ENCODE data around the gene MTG2. TPM values are rescaled to one million over a fixed set of nuclear protein-coding genes. Genes with fewer than 3 reads are reported as not detected.

MTG2 gene
- total RNA-seq, 2 donors from 2014 or later: 28.0 to 41.8 TPM

DNA sequence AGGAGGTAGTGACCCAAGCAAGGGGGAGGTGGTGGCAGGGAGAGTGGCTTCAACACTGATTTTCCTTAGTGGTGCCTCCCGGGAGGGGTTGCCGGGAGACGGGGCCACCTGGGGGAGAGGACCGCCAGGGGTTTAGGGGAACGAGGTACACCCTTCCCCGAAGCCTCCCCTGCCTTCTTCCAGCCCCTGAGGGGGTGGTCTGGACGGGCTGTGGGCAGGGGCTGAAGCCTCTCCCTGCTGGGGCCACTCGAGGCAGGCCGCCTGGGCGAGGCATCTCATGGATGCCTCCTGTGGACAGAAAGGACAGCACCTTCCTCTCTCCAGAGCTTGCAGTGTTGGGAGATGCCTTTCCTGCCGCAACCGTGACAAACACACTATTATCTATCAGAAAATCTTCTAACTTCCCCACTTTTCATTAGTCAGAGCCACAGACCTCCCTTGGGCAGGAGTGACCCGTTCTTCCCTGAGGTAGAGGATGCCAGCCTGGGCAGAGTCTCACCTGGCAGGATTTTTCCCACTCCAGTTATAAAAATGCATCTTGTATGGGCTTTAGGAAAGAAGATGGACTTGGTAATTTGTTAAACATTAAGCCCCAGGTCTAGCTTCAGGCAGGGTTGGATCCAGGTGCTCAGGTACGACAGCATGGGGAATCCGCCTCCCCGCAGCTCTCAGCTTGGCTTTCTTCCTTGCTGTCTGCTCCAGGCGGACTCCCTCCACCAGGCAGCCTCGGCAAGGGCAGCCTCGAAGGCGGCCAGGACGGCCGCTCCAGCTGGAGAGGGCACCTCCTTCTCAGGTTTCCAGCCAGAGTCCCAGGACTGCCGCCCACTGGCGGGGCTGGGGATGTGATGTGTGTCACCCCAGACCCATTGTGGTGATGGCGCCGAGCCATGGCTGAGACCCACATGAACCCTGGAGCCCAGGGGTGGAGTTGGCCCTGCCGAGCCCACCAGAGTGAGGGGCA is 26.2 kb downstream of the MTG2 start:
- Histone ChIP-seq H3K4me1 (ENCODE audit: control insufficient read depth in 1 of 2, low read depth in 2 of 2) (no peaks in the 10 kb centered on the region), H3K4me3 (no peak overlapping the region), H3K27me3 (replicated peaks; ENCODE audit: insufficient read depth) (peaks cover 4% of the 10 kb centered on the region), H3K27ac (no peak overlapping the region), H3K36me3 (no peaks in the 10 kb centered on the region), H3K9me3 (no peaks in the 10 kb centered on the region)
- TF ChIP-seq, protein P1, sequence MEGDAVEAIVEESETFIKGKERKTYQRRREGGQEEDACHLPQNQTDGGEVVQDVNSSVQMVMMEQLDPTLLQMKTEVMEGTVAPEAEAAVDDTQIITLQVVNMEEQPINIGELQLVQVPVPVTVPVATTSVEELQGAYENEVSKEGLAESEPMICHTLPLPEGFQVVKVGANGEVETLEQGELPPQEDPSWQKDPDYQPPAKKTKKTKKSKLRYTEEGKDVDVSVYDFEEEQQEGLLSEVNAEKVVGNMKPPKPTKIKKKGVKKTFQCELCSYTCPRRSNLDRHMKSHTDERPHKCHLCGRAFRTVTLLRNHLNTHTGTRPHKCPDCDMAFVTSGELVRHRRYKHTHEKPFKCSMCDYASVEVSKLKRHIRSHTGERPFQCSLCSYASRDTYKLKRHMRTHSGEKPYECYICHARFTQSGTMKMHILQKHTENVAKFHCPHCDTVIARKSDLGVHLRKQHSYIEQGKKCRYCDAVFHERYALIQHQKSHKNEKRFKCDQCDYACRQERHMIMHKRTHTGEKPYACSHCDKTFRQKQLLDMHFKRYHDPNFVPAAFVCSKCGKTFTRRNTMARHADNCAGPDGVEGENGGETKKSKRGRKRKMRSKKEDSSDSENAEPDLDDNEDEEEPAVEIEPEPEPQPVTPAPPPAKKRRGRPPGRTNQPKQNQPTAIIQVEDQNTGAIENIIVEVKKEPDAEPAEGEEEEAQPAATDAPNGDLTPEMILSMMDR (IDR thresholded peaks at IDR 0.05): no peak
- no peak for ATAC-seq (ENCODE audit: insufficient number of reproducible peaks, low FRiP score, low read depth)
- no peak for DNase-seq (ENCODE audit: low spot score)

DNA sequence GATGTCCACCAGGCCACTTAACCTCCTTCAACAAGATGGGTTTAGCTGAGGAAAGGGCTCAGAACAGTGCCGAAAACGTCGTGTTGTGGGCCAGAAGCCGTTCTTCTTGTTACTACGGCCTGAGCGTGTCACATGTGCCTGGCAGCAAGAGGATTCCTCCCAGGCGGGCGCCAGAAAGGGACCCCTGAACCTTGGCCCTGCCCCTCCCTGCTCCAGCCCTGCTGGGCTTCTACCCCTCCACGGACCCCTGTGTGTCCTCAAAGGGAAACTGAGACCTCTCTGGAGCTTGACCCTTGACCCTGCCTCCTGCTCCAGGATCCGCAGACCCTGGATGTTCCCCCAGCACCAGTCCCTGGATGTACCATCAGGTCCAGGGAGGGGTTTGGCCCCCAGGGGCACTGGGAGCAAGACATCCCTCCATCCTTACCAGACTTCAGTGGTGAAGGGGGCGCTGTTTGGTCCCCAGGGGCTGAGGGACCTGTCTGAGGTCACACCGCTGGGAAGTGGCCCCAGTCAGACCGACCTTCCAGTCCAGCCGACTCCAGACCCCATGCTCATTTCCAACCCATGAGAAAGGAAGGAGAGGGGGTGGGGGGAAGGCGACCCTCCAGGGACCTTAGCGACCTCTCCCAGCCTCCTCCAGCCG is 27.1 kb downstream of the MTG2 start:
- ATAC-seq (ENCODE audit: insufficient number of reproducible peaks, low FRiP score, low read depth) (no peak), DNase-seq (ENCODE audit: low spot score) (no peak)
- Histone ChIP-seq H3K4me1 (ENCODE audit: control insufficient read depth in 1 of 2, low read depth in 2 of 2) (no peaks in the 10 kb centered on the region), H3K36me3 (no peaks in the 10 kb centered on the region), H3K9me3 (no peaks in the 10 kb centered on the region), H3K4me3 (no peak overlapping the region), H3K27ac (no peak overlapping the region), H3K27me3 (replicated peaks; ENCODE audit: insufficient read depth) (peaks cover 4% of the 10 kb centered on the region)
- TF ChIP-seq, protein P1 (IDR thresholded peaks at IDR 0.05): no peak

DNA sequence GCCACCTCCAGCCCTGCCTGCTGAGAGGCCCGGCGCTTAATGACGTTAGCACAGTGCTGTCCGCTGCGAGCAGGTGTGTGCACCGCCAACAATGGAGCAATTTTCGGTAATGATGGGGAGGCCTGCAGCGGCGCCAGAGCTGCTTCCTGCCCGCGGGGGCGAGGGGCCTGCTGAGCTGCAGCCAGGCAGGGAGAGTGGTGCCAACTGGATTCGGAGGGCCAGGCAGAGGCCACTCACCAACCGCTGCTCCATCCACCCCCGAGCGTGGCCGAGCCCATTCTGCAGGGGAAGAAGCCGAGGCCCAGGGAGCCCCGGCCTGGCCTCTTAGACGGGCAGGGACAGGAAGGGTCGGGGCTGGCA is 27.6 kb downstream of the MTG2 start:
- TF ChIP-seq, protein P1 (IDR thresholded peaks at IDR 0.05): no peak

DNA sequence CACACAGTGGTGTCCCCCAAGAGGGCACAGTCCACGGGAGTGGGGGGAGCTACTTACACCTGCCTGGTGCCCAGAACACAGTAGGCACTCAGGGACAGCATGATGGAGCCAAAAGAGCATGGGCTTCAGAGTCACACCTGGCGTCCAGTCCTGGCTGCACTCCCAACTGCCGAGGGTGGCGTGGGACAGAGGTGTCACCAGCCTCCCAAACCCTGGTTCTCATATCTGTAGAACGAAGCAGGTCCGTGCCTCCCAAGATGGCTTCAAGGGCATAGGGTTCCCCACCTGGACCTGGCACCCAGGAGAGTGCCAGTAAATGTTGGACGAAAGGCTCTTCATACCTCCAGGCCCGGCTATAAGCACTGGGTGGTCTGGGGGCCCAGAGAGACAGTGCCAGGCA is 28.4 kb downstream of the MTG2 start:
- no peak for DNase-seq (ENCODE audit: low spot score)
- Histone ChIP-seq H3K27me3 (replicated peaks; ENCODE audit: insufficient read depth) (peaks cover 4% of the 10 kb centered on the region), H3K4me3 (no peak overlapping the region), H3K36me3 (no peaks in the 10 kb centered on the region), H3K9me3 (no peaks in the 10 kb centered on the region), H3K27ac (no peak overlapping the region), H3K4me1 (ENCODE audit: control insufficient read depth in 1 of 2, low read depth in 2 of 2) (no peaks in the 10 kb centered on the region)
- no peak for ATAC-seq (ENCODE audit: insufficient number of reproducible peaks, low FRiP score, low read depth)
- TF ChIP-seq, protein P1 (IDR thresholded peaks at IDR 0.05): no peak

More for the DNA sequence above, 27.6 kb downstream of the MTG2 start:
- no peak for DNase-seq (ENCODE audit: low spot score)
- Histone ChIP-seq H3K36me3 (no peaks in the 10 kb centered on the region), H3K27ac (no peak overlapping the region), H3K4me1 (ENCODE audit: control insufficient read depth in 1 of 2, low read depth in 2 of 2) (no peaks in the 10 kb centered on the region), H3K4me3 (no peak overlapping the region), H3K27me3 (replicated peaks; ENCODE audit: insufficient read depth) (peaks cover 4% of the 10 kb centered on the region), H3K9me3 (no peaks in the 10 kb centered on the region)
- no peak for ATAC-seq (ENCODE audit: insufficient number of reproducible peaks, low FRiP score, low read depth)

DNA sequence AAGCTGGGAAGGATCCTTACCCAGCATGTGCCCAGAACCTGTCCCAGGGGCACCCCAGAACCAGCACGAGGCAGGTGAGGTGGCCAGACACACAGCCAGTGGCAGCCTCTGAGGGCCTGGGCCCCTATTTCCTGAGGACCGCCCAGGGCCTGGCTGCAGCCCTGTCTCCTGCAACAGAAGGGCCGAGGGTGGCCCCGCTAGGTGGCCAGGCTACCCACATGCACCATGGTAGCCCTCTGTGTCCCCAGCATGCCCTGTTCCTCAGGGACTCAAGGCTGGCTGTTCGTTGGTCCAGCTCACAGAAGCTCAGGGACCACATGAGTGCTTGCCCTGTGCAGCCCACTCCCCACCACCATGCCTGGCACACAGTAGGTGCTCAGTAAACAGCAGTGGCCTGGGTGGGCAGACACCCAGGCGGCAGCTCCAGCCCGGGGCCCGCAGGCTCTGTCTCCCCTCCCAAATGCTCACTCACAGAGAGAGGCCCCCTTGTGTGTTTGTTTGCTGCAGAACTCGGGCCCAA is 29.0 kb downstream of the MTG2 start:
- TF ChIP-seq, protein P1 (IDR thresholded peaks at IDR 0.05): no peak
- Histone ChIP-seq H3K36me3 (no peaks in the 10 kb centered on the region), H3K4me3 (no peak overlapping the region), H3K4me1 (ENCODE audit: control insufficient read depth in 1 of 2, low read depth in 2 of 2) (no peaks in the 10 kb centered on the region), H3K27me3 (replicated peaks; ENCODE audit: insufficient read depth) (peaks cover 4% of the 10 kb centered on the region), H3K27ac (no peak overlapping the region), H3K9me3 (no peaks in the 10 kb centered on the region)
- ATAC-seq (ENCODE audit: insufficient number of reproducible peaks, low FRiP score, low read depth): no peak
- DNase-seq (ENCODE audit: low spot score): no peak

Measured in thoracic aorta (tissue), 2 donors.